ENCODE results near the gene CBFA2T3.

The CBFA2T3 gene

DNA sequence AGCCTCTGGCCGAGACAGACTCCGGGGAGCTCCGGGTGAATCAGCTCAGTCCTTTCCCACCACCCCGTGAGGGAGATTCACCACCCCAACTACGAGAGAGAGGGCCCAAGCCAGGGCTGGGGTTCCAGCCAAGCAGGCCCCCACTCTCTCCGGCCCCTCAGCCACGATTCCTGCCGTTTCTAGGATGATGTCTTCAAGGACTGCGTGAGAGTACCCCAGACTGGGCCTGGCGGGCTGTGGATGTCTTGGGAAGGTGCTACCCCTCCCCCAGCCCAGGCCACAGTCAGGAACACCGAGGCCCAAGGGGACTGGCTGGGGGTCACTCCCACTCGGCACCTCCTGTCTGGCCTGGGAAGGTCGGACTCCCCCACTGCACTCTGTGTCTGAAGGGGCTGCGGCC is 89.0 kb downstream of the CBFA2T3 start:
- DNase-seq: no peak

DNA sequence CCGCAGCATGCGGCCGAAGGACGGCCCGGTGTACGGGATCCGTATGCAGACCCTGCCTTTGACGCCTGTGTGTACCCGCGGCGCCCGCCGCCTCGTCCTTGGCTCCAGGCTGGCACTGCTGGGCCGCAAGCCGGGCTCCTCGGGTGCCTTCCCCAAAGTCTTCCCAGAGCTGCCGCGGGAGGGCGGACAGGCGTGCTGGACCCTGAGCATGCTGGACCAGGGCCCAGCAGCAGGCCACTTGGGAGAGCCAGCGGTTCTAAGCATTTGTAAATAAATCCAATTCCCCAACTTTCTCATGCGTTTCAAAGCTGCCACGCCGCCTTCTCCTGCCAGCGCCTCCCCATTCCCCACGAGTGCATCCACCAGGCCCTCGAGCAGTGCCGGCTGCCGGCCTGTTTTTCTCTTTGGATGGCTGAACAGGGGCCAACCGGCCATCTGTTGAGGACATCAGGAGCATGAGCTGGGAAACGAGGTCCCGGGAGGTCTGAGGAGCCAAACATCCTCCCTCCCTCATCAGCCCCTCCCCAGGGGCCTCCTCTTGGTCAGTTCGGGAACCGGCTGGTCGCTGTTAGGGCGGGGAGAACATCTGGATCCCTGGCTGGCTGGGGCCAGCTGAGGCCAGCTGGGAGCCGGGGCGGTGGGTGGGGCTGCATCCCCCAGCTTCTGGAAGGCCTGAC is 90.0 kb downstream of the CBFA2T3 start:
- no peak for DNase-seq

DNA sequence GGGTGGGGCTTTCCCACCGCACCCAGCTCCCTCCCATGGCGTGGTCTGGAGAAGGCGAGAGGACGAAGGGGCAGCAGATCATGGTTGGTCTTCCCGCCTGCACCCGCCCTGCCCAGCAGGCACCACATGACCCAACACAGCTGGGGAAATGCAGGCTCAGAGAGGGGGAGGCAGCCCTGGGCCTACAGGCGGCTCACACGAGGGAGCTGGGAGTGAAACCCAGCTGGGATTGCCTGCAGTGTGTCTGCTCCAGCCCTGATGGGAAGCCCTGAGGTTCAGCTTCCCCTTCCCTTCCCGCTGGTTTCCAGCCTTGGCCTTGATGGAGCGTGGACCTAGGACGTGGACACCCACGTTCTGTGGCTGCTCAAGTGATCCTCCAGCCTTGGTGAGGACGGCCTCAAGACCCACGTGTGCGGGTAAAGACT is 90.6 kb downstream of the CBFA2T3 start:
- DNase-seq: no peak

DNA sequence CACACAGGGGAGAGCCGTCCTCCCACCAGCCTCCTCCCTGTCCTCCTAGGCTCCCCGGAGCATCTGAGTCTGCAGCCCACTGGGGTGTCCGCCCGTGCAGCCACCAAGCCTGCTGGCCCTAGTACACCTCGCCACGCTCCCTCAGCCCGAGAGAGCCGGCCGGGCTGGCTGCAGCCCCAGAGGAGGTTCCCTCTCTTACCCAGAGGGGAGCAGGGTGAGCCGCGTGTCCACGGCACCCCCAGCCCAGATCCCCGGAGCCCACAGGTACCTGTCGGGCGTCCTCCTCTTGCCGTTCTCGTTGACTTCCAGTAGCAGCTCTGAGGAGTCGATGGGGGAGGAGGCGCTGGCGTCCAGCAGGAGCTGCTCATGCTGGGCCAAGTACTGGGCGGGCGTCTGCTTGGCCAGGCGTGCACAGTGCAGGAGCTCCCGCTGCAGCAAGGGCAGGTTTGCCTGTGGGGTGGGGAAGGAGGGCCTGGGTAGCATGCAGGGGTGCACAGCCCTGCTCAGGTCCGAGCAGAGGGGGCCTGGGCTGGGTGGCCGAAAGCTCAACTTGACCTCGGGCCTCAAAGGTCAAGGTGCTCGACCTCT is 91.2 kb downstream of the CBFA2T3 start:
- DNase-seq: no peak

DNA sequence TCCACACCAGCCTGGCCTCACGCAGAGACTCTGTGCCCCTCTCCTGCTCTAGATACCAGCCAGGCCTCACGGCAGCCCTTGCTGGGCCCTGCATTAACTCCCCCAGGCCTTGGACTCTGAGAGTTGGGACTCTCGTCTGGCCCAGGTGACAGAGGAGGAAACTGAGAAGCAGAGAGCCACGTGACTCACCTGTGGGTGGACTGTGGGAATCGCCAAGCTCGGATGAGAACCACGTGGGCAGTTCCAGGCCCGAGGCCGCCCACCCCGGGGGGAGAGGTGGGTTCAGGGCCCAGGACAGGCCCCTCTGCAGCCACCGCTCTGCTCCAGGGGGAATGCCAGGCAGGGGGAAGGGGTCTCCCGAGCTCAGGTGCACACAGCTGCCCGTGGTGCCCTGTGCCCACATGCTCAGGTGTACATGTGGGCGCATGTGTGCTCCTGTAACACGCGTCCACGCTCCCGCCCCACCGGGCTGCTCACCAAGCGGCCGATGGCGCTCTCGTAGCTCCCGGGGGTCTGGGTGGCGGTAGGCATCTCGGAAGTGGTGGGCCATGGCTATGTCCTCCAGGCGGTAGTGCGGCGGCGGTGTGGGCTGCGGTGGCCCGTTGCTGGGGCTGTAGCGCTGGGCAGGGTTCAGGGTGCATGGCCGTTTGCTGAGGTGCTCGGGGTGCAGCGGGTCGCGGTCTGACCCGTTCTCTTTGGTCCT is 92.3 kb downstream of the CBFA2T3 start:
- no peak for DNase-seq

DNA sequence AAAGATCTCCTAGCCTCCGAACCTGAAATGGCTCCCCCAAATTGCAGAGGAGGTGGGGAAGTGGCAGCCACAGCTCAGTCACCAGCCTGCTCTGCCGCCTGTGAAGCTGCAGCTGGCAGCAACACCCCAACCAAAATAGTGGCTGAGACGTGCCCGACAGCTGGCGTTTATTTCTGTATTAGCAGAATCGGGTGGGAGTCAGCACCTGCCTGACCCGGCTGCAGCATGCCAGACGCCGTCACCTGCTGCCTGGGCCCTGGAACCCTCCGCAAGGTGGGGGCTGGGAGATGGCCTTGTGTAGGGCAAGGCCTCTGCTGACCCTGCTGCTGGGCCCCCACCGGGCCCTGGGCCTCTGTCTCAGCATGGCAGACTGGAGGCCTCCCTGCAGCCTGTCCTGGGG is 93.1 kb downstream of the CBFA2T3 start:
- no peak for DNase-seq

DNA sequence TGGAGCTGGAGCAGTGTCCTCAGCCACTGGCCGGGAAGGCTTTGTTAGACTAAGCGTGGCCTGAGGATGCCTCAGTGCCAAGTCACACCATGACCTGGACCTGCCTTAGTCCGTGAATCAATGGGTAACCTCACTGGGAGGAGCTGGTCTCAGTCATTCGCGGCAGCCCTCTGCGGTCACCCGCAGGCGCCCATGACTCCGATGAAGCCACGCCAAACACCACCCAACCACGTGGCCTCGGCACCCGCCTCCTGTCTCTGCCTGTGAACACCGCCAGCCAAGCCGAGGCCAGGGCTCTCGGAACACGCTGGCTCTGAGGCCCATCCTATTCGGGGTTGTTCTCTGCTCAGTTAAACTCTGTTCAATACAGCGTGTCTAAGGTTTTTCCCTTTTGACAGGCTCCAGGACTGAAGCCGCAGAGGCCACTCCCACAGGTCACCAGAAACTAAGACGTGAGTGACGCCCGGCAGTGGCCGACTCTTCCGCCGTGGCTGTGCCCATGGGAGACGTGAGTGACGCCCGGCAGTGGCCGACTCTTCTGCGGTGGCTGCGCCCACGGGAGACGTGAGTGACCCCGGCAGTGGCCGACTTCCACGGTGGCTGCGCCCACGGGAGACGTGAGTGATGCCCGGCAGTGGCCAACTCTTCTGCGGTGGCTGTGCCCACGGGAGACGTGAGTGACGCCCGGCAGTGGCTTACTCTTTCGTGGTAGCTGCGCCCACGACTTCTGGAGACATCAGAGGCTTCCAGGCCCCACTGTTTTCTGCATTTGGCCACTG is 93.7 kb downstream of the CBFA2T3 start:
- DNase-seq: no peak

DNA sequence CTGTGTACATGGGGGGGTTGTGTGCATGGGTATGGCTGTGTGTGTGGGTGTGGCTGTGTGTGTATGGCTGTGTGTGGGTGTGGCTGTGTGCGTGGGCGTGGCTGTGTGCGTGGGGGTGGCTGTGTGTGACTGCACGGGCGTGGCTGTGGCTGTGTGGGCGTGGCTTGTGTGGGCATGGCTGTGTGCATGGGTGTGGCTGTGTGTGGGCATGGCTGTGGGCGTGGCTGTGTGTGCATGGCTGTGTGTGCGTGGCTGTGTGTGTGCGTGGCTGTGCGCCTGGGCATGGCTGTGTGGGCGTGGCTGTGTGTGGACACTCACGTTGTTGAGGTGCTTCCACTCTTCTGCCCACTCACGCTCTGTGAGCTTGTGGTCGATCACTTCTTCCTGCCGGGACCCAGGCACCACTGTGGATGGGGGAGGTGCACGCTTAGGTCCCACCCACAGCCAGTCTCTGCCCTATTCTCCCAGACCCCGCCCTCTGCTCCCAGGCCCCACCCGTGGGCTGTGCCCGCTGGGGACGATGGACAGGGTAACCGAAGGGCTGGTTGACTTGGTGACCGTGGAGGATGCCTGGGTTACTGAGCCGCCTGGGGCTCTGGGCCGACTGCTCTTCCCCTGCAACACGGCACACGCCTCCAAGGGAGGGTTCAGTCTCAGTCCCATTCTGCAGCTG is 94.5 kb downstream of the CBFA2T3 start:
- peak in 1 of 5 experiments; percentile 50 for DNase-seq

DNA sequence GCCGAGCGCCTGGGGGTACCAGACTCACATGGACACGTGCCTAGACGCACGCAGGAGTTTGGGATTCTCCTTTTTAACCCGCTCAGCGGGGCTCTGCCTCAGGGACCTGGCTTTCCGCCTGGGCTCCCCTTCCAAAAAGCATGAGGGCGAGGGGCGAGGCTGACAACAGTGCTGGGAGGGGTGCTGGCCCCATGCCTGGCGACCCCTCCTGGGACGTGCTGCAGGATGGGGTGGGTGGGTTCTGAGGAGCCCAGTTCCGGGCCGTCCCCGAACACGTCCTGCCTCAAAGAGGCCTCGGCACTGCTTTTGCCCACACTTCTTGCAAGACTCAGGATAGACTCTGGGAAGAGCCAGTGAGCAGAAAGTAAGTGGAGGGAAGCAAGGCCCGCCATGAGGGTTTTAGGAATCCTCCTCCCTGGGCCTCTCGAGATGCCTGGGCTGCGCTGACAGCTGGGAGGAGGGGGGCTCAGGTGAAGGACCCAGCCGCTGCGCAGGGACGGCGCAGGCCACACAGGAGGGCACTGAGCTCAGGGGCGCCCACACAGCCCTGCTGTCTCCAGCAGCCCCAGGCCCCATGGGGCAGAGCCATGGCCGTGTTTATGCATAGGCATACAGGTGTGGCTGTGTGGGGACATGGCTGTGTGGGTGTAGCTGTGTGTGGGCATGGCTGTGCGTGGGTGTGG is 95.2 kb downstream of the CBFA2T3 start:
- no peak for DNase-seq

DNA sequence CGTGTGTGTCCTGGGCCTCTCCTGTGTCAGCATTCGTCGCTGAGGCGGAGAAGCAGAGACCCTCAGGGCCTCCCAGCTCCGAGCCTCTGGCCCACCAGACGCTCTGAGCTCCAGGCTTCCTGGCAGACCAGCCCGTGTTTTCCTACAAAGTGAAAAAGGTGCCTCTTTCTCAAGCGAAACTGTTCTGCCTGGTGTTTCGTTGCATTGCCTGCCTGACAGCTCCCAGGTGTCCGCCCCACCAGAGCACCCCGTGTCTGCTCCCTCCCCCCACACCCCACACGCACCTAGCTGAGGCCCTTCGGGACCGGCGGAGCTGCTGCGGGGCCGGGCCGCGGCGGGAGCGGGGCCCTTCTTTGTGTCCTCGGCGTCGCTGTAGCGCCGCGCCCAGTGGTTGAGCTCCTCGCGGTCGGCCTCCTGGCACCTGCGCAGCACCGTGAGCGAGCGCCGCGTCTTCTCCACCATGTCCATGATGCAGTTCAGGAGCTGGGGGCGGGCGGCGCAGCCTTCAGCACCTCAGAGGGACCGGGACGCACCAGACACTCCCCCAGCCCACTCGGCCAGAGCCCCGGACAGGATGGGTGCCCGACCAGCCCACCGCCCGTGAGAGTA is 95.9 kb downstream of the CBFA2T3 start:
- DNase-seq: no peak

DNA sequence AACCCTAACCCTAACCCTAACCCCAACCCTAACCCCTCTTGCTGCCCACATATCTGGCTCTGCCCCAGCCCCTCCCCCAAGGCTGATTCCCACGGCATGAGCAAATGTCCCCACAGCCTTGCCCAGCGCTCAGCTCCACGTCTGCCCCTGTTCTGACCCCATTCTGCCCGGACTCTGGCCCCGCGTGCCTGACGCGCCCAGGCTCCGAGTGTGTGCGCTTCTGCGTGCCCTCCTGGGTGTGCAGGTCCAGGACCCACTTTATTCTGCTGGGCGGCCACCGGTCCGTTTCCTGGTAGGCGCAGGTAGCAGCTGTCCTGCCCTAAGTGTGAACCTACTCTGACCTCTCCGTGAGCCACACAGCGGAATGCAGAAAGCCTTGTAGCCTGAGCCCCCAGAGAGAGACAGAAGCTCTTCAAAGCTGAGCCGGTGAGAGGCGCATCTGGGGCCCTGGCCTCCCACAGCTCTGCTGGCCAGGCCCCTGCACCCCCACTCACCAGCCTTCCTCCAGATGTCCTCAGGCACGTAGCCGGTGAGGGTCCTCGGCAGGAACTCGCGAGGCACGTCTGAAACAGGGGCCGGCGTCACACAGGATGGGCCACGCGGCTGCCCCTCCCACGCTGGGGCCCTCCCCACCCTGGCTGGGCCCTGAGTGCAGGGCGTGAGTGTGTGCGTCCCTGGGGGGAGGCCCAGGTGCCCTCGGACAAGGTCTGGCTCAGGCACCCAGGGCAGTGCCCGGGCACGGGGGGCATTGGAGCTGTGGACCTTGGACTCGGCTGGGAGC is 96.6 kb downstream of the CBFA2T3 start:
- DNase-seq: no peak

DNA sequence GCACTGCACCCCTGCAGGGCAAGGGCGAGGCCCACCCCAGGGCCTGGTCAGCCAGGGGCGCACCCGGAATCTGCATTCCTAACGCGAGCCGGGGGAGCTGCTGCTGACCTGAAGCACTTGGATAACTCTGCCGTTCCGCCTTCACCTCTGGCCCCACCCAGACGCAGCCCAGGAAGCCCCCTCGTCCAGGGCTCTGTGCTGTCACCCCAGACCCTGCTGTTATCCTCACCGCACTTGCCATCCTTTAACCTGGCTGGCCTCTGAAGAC is 97.3 kb downstream of the CBFA2T3 start:
- DNase-seq: no peak

DNA sequence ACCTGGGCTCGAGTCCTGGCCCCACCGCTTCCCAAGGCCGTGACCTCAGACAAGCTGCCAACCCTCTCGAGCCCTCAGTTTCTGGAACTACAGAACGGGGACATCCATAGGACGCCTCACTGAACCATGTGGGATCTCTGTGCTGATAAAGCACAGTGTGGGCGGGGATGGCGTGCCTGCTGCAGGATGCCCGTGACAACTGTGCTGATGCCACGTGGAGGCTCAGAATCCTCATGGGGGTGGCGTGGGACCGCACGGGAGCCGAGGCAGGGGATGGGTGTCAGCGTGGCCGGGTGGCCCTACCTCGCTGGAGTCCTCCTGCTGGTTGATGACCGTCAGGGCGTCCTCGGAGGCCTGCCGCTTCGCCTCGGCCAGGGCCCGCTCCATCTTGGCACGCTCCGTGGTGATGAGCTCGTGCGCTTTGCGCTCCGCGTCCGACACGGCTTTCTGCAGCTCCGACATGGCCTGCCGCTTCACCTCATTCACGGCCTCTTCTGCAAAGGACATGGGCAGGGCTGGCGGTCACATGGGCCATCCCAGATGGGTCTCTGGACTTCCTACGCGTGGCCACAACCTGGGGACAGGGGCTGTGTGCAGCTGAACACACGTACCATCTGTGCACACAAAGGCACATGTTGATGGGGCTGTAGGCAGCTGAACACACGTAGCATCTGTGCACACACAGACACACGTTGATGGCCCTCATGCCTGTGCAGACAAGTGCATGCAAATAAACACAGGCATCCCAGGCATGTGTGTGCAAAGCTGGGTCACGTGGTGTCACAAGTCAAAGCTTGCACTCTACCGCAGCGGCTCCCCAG is 97.8 kb downstream of the CBFA2T3 start:
- DNase-seq: no peak

DNA sequence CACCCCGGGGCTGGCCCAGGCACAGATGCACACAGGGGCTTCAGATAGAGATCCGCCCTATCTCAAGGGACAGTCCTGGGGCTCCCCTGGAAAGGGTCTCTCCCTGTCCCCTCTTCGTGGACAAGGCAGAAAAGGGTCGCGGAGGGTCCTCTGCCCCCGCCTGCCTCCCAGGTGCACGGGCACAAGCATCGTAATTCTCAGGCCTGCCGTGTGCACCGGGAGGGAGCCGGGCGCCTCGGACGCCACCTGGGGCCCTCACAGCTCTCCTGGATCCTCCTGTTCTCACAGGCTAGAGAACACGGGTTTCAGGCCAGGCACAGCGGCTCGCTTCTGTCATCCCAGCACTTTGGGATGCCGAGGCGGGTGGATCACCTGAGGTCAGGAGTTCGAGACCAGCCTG is 98.7 kb downstream of the CBFA2T3 start:
- no peak for DNase-seq

DNA sequence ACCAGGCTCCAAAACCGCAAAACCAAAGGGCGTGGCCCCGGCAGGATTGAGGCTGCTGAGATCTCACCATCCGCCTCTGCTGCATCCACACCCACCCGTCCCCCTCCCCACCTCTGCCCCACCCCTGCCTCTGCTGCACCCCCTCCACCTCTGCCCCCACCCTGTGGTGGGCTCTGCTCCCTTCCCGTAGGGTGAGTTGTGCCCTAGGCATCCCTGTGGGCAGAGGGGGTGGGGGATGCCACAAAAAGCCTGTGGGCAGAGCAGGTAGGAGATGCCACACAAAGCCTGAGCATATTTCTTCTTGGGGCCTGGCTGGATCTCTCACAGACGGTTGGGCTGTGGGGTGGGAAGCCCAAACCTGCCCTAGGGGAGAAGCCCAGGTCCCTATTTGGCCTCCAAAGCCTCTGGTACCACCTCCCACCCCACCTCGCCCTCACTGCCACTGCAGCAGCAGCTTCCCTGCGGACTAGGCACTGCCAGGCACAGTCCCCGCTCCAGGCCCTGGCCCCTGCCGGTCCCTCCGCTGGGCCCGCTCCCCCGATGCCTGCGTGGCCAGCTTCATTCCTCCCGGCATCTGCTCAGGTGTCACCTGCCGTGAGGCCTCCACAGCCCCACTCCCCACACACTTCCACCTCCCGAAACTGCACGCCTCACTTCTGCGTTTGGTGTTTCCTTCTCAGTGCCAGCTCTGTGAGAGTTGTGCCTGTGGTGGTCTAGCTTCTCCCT is 99.3 kb downstream of the CBFA2T3 start:
- DNase-seq: no peak

DNA sequence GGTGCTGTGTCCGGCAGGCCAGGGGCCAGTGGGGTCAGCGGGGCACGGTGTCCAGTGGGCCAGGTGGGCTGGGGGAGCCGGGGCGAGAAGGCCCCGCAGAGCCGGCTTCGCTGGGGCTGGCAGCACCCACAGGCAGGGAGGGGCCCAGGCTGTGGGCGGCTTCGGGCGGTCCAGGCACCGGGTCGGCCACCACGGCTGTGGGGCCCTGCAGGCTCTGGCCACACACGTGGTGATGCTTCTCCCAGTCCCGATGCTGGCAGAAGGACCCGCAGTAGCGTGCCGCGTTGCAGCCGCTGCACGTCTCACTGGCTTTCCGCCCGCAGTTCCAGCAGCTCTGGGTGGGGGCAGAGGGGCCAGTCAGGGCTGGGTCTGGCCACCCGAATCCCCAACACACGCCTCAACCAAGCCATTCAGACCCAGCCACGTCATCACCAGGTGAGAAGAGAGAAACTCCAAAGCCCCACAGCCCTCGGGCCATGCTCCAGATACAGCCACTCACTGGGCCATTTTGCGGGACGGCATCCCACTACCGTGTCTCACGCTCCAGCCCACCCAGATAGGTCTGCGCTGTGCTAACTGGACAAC is 100.0 kb downstream of the CBFA2T3 start:
- DNase-seq: no peak

DNA sequence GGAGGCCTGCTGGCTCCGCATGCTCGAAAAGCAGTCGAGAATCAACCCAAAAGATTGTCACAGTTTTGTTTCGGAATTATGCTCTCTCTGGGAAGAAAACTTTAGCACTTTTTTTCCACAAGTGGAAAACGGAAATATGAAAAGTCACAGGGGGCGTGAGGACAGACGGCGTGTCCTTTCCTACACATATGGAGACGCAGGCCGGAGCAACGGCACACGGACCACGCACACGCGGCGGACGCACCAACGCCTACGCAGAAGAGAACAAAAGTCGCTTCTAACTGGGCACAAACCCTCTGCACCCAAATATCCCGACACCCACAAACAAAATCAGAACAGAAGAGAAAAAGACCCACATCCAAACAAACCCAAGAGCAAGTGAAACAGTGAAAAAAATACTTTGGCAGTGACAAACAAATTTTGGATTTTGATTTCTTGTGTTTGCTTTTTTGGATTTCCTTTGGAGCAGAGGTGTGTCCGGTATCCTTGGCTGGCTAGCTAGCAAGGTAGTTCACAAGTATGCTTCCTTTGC is 101.2 kb downstream of the CBFA2T3 start:
- no peak for DNase-seq

DNA sequence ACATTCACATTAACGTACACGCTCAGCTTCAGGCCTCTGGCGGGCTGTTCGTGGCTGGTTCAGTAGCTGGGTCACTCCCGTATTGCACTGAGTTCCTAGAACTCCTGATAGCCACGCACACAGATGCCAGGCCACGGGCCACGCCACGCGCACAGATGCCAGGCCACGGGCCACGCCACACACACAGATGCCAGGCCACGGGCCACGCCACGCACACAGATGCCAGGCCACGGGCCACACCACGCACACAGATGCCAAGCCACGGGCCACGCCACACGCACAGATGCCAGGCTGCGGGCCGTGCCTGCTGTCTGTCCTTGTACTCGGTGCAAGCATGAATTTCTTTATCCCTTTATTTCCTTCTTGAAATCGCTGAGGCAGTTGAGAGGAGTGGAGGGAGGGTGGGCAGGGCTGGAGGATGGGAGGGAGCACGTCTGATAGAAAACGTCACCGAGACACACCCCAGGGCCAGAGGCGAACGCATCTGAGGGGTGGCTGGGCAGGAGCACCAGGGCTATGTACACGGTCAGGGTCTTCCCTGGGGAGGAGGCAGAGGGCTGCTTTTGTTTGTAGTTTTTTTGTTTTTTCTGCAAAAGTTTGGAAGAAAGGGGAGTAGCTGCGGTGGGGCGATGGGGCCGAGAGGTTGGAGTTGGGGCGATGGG is 101.9 kb downstream of the CBFA2T3 start:
- DNase-seq: no peak

Data from T-helper 2 cell (primary cell).